ENCODE data around the gene TUBG2. TPM values are rescaled to one million over a fixed set of nuclear protein-coding genes. Genes with fewer than 3 reads are reported as not detected.

Gene TUBG2
- total RNA-seq, 1 experiment from 2014 or later: 26.7 TPM

DNA sequence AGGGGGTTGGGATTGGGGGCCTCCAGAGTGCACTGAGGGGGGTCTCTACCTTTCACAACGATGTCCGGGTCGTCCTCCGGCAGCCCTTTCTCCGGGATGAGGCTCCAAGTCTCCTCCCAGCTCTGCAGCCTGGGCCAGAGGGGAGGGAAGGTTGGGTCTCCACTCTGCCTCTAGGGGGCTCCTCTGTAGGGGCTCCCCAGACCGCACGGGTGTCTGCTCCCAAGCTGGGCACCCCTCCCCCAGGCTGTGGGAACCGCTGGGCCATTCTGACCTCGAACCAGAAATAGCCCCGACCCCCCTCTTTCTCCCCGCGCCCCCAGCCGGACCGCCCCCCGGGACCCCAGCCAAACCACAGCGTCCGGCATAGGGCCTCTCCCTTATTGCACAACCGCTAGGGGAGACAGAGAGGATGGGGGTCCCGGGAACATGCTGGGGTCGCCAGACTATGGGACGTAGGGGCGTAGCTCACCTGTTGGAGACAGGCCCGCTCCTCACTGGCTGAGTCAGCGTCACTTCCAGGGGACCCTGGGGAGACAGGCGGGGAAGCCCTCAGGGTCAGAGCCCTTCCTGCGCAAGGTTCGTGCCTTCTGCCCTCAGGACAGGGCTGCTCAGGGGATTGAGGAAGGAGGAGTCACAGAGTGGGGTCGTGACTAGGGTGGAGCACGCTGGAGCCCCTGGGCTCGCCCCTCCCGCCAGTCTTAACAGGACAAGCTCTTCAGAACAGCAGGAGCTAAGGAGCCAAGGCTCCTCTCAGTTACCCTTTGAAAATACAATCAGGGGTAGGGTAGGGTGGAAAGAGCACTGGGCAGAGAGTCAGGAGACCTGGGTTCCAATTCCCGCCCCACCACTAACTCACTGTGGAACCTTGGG lies 15.0 kb downstream of the TUBG2 start (continued):
- TF ChIP-seq, protein P1, sequence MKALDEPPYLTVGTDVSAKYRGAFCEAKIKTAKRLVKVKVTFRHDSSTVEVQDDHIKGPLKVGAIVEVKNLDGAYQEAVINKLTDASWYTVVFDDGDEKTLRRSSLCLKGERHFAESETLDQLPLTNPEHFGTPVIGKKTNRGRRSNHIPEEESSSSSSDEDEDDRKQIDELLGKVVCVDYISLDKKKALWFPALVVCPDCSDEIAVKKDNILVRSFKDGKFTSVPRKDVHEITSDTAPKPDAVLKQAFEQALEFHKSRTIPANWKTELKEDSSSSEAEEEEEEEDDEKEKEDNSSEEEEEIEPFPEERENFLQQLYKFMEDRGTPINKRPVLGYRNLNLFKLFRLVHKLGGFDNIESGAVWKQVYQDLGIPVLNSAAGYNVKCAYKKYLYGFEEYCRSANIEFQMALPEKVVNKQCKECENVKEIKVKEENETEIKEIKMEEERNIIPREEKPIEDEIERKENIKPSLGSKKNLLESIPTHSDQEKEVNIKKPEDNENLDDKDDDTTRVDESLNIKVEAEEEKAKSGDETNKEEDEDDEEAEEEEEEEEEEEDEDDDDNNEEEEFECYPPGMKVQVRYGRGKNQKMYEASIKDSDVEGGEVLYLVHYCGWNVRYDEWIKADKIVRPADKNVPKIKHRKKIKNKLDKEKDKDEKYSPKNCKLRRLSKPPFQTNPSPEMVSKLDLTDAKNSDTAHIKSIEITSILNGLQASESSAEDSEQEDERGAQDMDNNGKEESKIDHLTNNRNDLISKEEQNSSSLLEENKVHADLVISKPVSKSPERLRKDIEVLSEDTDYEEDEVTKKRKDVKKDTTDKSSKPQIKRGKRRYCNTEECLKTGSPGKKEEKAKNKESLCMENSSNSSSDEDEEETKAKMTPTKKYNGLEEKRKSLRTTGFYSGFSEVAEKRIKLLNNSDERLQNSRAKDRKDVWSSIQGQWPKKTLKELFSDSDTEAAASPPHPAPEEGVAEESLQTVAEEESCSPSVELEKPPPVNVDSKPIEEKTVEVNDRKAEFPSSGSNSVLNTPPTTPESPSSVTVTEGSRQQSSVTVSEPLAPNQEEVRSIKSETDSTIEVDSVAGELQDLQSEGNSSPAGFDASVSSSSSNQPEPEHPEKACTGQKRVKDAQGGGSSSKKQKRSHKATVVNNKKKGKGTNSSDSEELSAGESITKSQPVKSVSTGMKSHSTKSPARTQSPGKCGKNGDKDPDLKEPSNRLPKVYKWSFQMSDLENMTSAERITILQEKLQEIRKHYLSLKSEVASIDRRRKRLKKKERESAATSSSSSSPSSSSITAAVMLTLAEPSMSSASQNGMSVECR (CRISPR knock-in tag; IDR thresholded peaks at IDR 0.05; ENCODE audit: borderline replicate concordance): no peak
- 0 out of 2 replicates have a peak, but pooled peaks have one; percentile 22 for TF ChIP-seq GTF2I (CRISPR knock-in tag; conservative IDR thresholded peaks at IDR 0.05)

DNA sequence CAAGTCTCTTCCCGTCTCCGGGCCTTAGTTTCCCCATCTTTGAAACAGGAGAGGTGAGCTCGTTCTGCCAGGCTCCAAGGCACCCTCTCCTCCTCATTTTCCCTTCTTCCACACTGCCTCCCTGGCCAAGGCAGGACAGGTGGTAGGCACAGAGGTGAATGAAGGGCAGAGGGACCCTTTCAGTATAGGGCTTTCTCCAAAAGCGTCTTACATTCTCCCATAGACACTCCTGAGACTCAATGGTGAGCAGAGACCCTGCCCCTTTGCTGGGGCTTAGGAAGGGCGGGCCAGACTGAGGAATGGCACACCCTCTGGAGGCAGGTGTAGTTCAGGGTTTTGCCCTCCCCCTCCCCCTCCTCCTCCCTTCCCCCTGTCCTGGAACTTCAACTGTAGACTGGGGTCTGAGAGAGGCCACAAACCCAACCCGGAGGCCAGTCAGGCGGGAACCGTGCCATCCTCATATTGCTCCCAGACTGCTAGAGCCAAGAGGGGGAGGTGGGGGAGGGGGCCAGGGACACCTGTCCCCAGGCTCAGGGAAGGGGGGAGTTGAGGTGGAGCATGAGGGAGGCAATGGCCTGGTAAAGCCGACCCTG lies 15.8 kb downstream of the TUBG2 start:
- CTCF ChIA-PET: interaction anchor here (0.9 to 6.5 kb wide), 23 partner anchors 8 to 149 kb away, joined by 3 to 122 read pairs (median 6); partner anchors contain the start of genes BECN1, PSMC3IP, RAMP2 and RETREG3
- Mint-ChIP-seq H3K4me3 (peak overlapping the region; percentile 64), H3K9me3 (no peaks in the 10 kb centered on the region), H3K27ac (peak overlapping the region; percentile 57; the same call in 1 of the 2 replicates), H3K36me3 (peaks cover 3% of the 10 kb centered on the region; the same call in 1 of the 2 replicates), H3K27me3 (ENCODE audit: low read depth) (peaks cover under 1% of the 10 kb centered on the region), H3K4me1 (peaks cover 35% of the 10 kb centered on the region)
- POLR2A ChIA-PET: interaction anchor here (1.7 to 1.9 kb wide), 2 partner anchors 9 to 97 kb away, joined by 3 to 6 read pairs; partner anchors contain the start of gene PSMC3IP
- TF ChIP-seq, protein P2, sequence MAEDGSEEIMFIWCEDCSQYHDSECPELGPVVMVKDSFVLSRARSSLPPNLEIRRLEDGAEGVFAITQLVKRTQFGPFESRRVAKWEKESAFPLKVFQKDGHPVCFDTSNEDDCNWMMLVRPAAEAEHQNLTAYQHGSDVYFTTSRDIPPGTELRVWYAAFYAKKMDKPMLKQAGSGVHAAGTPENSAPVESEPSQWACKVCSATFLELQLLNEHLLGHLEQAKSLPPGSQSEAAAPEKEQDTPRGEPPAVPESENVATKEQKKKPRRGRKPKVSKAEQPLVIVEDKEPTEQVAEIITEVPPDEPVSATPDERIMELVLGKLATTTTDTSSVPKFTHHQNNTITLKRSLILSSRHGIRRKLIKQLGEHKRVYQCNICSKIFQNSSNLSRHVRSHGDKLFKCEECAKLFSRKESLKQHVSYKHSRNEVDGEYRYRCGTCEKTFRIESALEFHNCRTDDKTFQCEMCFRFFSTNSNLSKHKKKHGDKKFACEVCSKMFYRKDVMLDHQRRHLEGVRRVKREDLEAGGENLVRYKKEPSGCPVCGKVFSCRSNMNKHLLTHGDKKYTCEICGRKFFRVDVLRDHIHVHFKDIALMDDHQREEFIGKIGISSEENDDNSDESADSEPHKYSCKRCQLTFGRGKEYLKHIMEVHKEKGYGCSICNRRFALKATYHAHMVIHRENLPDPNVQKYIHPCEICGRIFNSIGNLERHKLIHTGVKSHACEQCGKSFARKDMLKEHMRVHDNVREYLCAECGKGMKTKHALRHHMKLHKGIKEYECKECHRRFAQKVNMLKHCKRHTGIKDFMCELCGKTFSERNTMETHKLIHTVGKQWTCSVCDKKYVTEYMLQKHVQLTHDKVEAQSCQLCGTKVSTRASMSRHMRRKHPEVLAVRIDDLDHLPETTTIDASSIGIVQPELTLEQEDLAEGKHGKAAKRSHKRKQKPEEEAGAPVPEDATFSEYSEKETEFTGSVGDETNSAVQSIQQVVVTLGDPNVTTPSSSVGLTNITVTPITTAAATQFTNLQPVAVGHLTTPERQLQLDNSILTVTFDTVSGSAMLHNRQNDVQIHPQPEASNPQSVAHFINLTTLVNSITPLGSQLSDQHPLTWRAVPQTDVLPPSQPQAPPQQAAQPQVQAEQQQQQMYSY (CRISPR knock-in tag; IDR thresholded peaks at IDR 0.05): no peak
- TF ChIP-seq, protein P3, sequence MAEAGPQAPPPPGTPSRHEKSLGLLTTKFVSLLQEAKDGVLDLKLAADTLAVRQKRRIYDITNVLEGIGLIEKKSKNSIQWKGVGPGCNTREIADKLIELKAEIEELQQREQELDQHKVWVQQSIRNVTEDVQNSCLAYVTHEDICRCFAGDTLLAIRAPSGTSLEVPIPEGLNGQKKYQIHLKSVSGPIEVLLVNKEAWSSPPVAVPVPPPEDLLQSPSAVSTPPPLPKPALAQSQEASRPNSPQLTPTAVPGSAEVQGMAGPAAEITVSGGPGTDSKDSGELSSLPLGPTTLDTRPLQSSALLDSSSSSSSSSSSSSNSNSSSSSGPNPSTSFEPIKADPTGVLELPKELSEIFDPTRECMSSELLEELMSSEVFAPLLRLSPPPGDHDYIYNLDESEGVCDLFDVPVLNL (CRISPR knock-in tag; IDR thresholded peaks at IDR 0.05; ENCODE audit: borderline replicate concordance, low read depth): no peak
- no peak for TF ChIP-seq GTF2I (CRISPR knock-in tag; conservative IDR thresholded peaks at IDR 0.05)
- DNase-seq (ENCODE audit: low spot score): peak; percentile 65
- peak; percentile 6 for ATAC-seq

DNA sequence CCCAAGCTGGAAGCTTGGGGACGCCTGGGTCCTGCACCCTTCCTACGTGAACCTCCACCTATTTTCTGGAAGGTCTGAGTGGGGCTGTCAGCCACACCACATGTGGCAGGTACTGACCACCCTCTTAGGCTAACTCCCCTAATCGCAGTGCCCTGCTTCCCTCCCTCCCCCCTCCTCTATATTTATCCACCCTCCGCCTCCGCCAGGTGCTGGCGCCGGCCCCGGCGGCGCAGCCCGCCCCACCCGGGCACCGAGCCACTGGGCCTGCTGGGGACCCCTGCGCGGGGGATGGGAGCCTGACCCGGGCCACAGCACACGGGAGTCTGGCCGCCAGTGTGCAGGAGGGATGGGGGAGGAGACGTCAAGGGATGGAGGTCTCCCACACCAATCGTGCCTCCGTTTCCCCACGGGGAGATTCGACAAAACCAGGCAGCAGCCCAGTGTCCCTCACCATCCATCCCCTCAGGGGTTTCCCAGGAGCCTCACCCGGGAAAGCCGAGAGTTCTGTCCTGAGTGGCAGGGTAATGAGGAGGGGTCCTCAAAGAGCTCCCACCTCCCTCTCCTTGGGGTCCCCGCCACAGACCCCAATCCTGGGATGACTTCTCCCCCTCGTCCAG lies 16.4 kb downstream of the TUBG2 start:
- Mint-ChIP-seq H3K9me3 (no peaks in the 10 kb centered on the region), H3K4me3 (peak overlapping the region; percentile 79), H3K36me3 (peaks cover 3% of the 10 kb centered on the region; the same call in 1 of the 2 replicates), H3K27me3 (ENCODE audit: low read depth) (peaks cover 4% of the 10 kb centered on the region), H3K4me1 (peaks cover 40% of the 10 kb centered on the region), H3K27ac (no peak overlapping the region)
- ChIA-PET POLR2A (interaction anchor here (0.6 to 1.9 kb wide), 6 partner anchors 8 to 161 kb away, joined by 3 to 8 read pairs (median 6); partner anchors contain the start of genes PSMC3IP, RETREG3, TUBG1 and TUBG2), CTCF (interaction anchor here (0.6 to 6.5 kb wide), 9 partner anchors 16 to 127 kb away, joined by 3 to 122 read pairs (median 14); partner anchors contain the start of genes PSMC3IP, RETREG3, TUBG1 and TUBG2)
- TF ChIP-seq, protein P4, sequence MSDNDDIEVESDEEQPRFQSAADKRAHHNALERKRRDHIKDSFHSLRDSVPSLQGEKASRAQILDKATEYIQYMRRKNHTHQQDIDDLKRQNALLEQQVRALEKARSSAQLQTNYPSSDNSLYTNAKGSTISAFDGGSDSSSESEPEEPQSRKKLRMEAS (CRISPR knock-in tag; IDR thresholded peaks at IDR 0.05): peak; percentile 34; the same call in 1 of the 2 replicates
- TF ChIP-seq, protein P5, sequence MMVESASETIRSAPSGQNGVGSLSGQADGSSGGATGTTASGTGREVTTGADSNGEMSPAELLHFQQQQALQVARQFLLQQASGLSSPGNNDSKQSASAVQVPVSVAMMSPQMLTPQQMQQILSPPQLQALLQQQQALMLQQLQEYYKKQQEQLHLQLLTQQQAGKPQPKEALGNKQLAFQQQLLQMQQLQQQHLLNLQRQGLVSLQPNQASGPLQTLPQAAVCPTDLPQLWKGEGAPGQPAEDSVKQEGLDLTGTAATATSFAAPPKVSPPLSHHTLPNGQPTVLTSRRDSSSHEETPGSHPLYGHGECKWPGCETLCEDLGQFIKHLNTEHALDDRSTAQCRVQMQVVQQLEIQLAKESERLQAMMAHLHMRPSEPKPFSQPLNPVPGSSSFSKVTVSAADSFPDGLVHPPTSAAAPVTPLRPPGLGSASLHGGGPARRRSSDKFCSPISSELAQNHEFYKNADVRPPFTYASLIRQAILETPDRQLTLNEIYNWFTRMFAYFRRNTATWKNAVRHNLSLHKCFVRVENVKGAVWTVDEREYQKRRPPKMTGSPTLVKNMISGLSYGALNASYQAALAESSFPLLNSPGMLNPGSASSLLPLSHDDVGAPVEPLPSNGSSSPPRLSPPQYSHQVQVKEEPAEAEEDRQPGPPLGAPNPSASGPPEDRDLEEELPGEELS (CRISPR knock-in tag; IDR thresholded peaks at IDR 0.05): no peak
- TF ChIP-seq MXD4 (CRISPR knock-in tag; IDR thresholded peaks at IDR 0.05; ENCODE audit: borderline replicate concordance) (no peak), IRF2 (CRISPR knock-in tag; IDR thresholded peaks at IDR 0.05; ENCODE audit: borderline replicate concordance, low read depth) (no peak), JAZF1 (CRISPR knock-in tag; IDR thresholded peaks at IDR 0.05) (no peak)
- DNase-seq (ENCODE audit: low spot score) (no peak), ATAC-seq (no peak)

Measured in WTC11 (cell line).